Glutamatergic neuron (in vitro differentiated cells): Measurements from ENCODE around the gene RNF7. TPM values are rescaled to one million over a fixed set of nuclear protein-coding genes. Genes with fewer than 3 reads are reported as not detected.

ENCODE experiments used
- DNase-seq: peaks from one replicate; pipeline ENCODE4 v3.0.0; 2022
- H3K27ac Mint-ChIP-seq: one replicate; pipeline ENCODE4 v1.8.0; 2020; ENCODE audit warnings: mild to moderate bottlenecking, mixed read lengths, inconsistent platforms; ENCODE audit not compliant: unreplicated experiment
- H3K27me3 Mint-ChIP-seq: one replicate; pipeline ENCODE4 v1.8.0; 2020; ENCODE audit warnings: mild to moderate bottlenecking, moderate library complexity, mixed read lengths, inconsistent platforms; ENCODE audit not compliant: unreplicated experiment
- H3K36me3 Mint-ChIP-seq: one replicate; pipeline ENCODE4 v1.8.0; 2020; ENCODE audit warnings: mild to moderate bottlenecking, mixed read lengths, inconsistent platforms; ENCODE audit not compliant: unreplicated experiment
- H3K4me1 Mint-ChIP-seq: one replicate; pipeline ENCODE4 v1.8.0; 2020; ENCODE audit warnings: mild to moderate bottlenecking, low read depth, mixed read lengths, inconsistent platforms; ENCODE audit not compliant: unreplicated experiment
- H3K4me3 Mint-ChIP-seq: one replicate; pipeline ENCODE4 v1.8.0; 2020; ENCODE audit warnings: mild to moderate bottlenecking, mixed read lengths, inconsistent platforms; ENCODE audit not compliant: unreplicated experiment
- H3K9me3 Mint-ChIP-seq: one replicate; pipeline ENCODE4 v1.8.0; 2020; ENCODE audit warnings: mild to moderate bottlenecking, moderate library complexity, mixed read lengths, inconsistent platforms; ENCODE audit not compliant: unreplicated experiment
- total RNA-seq: library from RNA; stranded (reverse); fragmentation: NEBNext Ultra II Directional; extraction: Animal tissue kit (Norgen Biotek cat#: 25700); gene quantifications from one replicate; pipeline ENCODE4 v1.2.1, GENCODE V29; 2021; ENCODE audit not compliant: unreplicated experiment
- TF ChIP-seq, protein P1 (sequence below): fragments of 200-600 bp; sonication (generic); IDR thresholded peaks from one replicate; pipeline ENCODE4 v1.5.0; 2021; ENCODE audit not compliant: partially characterized antibody, unreplicated experiment

Gene RNF7
- total RNA-seq, 1 donor from 2014 or later, result 95.0 TPM

DNA sequence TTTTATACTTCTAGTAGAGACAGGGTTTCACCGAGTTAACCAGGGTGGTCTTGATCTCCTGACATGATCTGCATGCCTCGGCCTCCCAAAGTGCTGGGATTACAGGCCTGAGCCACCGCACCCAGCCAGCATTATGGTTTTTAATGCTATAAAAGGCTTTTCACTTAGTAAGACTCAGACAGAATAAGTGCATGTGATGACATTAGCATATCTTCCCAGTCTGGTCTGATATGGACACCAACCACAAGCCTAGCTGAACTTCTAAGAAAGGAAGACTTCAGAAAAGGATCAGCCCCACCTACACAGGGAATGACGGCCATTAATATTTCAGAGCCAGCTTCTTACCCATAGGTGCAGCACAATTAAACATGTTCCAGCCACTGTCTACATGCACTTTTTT, 52.1 kb downstream of the RNF7 start:
- H3K27me3 Mint-ChIP-seq, result peaks cover 2% of the 10 kb centered on the region
- H3K9me3 Mint-ChIP-seq, result peaks cover 7% of the 10 kb centered on the region
- no peak overlapping the region for H3K27ac Mint-ChIP-seq
- H3K36me3 Mint-ChIP-seq, result peaks cover 5% of the 10 kb centered on the region
- no peaks in the 10 kb centered on the region for H3K4me1 Mint-ChIP-seq
- TF ChIP-seq, protein P1, sequence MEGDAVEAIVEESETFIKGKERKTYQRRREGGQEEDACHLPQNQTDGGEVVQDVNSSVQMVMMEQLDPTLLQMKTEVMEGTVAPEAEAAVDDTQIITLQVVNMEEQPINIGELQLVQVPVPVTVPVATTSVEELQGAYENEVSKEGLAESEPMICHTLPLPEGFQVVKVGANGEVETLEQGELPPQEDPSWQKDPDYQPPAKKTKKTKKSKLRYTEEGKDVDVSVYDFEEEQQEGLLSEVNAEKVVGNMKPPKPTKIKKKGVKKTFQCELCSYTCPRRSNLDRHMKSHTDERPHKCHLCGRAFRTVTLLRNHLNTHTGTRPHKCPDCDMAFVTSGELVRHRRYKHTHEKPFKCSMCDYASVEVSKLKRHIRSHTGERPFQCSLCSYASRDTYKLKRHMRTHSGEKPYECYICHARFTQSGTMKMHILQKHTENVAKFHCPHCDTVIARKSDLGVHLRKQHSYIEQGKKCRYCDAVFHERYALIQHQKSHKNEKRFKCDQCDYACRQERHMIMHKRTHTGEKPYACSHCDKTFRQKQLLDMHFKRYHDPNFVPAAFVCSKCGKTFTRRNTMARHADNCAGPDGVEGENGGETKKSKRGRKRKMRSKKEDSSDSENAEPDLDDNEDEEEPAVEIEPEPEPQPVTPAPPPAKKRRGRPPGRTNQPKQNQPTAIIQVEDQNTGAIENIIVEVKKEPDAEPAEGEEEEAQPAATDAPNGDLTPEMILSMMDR, result no peak
- H3K4me3 Mint-ChIP-seq, result no peak overlapping the region
- DNase-seq, result no peak

DNA sequence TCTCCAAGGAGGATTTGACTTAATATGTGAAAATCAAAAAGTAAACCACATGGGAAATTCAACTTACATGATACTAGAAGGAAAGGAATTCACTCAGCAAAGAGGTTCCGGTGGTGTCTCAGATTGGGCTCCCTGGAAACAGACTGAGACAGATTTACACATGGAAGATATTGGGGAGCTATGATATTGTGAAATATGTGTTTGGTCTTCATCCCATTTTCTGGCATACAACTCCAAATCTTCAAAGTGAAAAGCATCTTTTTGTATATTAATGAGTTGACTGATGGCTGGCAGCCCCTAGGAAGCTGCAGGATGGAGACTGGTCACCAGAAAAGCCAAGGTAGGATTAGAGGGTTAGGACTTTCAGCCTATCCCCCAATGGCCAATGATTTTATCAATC, 54.4 kb downstream of the RNF7 start:
- no peak for DNase-seq
- Mint-ChIP-seq H3K36me3 (peaks cover 5% of the 10 kb centered on the region), H3K27me3 (peaks cover 4% of the 10 kb centered on the region), H3K27ac (no peak overlapping the region), H3K4me3 (no peak overlapping the region), H3K9me3 (peaks cover 9% of the 10 kb centered on the region), H3K4me1 (peaks cover 13% of the 10 kb centered on the region)
- TF ChIP-seq, protein P1, result no peak

DNA sequence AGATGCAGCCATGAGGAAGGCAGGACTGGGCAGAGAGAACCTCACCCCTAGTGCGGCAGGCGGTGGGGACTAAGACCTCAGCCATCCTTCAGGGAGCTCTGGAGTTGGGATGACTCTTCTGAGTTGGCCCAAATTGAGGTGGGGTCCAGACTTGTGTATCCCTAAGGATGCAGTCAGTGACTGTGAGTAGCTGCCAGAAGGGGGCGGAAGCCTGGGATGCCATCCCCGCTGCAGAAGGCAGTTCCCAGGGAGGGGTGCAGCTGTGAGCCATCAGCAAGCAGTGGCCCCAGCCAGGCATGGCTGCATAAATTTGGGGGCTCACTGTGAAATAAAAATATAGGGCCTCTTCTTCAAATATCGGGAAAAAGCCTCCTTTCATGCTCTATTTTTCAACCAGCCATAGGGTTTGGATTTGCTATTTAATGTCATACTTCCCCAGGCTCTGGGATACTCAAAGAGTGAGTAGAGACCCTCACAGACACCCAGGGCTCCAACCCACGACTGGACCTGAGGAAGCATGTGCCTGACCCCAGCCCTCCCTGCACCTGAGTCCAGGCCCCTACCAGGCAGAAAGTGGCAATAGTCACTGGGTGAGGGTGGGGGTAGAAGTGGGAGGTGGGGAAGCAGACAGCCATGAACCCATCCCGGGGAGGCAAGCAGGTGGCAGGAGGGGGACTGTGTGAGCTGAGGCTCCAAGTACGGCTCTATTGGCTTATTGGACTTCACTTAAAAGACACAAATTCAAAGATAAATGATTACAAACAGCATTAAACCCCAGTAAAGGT, 55.6 kb downstream of the RNF7 start:
- TF ChIP-seq, protein P1, result peak; percentile 30

DNA sequence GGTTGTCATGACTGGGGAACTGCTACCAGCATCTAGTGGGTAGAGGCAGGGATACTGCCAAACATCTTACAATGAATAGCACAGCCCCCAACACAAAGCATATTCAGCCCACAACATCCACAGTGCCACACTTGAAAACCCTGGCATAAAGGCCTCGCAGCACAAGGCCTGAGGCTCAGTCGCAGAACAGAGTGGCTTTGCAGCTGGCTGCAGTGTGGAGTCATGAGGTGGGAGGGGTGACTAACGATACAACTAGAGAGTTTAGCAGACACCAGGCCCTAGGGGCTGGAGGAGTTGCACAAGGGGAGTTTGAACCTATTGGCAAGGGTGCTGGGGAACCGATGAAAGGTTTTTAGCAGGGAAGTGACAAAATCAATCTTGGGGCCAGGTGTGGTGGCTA, 57.2 kb downstream of the RNF7 start:
- Mint-ChIP-seq H3K4me1 (peaks cover 13% of the 10 kb centered on the region), H3K4me3 (no peak overlapping the region), H3K36me3 (peaks cover 5% of the 10 kb centered on the region), H3K27ac (no peak overlapping the region), H3K9me3 (peaks cover 9% of the 10 kb centered on the region), H3K27me3 (peaks cover 2% of the 10 kb centered on the region)
- TF ChIP-seq, protein P1, result no peak
- no peak for DNase-seq

More for the DNA sequence above, 55.6 kb downstream of the RNF7 start:
- peaks cover 9% of the 10 kb centered on the region for H3K9me3 Mint-ChIP-seq
- H3K36me3 Mint-ChIP-seq, result peaks cover 5% of the 10 kb centered on the region
- H3K27ac Mint-ChIP-seq, result no peak overlapping the region
- no peak overlapping the region for H3K4me3 Mint-ChIP-seq
- peak; percentile 43 for DNase-seq
- peaks cover 13% of the 10 kb centered on the region for H3K4me1 Mint-ChIP-seq
- H3K27me3 Mint-ChIP-seq, result peaks cover 2% of the 10 kb centered on the region

DNA sequence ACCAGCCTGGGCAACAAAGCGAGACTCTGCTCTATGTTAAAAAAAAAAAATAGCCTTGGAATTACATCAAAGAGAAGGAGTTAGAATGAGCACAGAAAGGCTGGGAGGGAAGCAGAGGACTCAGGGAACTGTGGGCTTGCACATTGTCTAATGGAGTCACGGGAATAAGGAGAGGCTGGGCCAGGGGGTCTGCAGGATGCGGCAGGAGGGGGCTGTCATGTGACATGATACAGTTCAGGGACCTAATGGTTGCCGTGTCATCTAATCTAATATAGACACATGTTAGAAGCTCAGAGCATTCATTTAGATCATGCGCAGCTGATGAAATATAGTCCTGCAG, 57.6 kb downstream of the RNF7 start:
- Mint-ChIP-seq H3K27me3 (peaks cover 2% of the 10 kb centered on the region), H3K27ac (no peak overlapping the region), H3K9me3 (peaks cover 9% of the 10 kb centered on the region), H3K4me3 (no peak overlapping the region), H3K4me1 (peaks cover 13% of the 10 kb centered on the region), H3K36me3 (peaks cover 5% of the 10 kb centered on the region)
- TF ChIP-seq, protein P1, result no peak
- no peak for DNase-seq
